A673 (cell line): Measurements from ENCODE around the gene CBX8. TPM values are rescaled to one million over a fixed set of nuclear protein-coding genes. Genes with fewer than 3 reads are reported as not detected.
A peak's percentile ranks its signal among the peaks of the same experiment; 100 is the strongest.

Experiments
- BruUV-seq: library from RNA; stranded (reverse); fragments of 400-500 nt; replicated peaks from 2 replicates; lab custom pipeline; 2021; lab: Mats Ljungman, UMichigan
- CTCF ChIA-PET: fragments of 300-600 bp; sonication (Branson Sonifier 250); formaldehyde crosslinking; loops from one replicate; lab custom pipeline; 2022; ENCODE audit warnings: antibody characterized with exemption; lab: Charles Lee
- POLR2A ChIA-PET: fragments of 300-600 bp; sonication (Branson Sonifier 250); formaldehyde crosslinking; loops from one replicate; lab custom pipeline; 2022; ENCODE audit warnings: antibody characterized with exemption; ENCODE audit not compliant: low non-redundant PET; lab: Charles Lee
- DNase-seq: peaks from one replicate; pipeline ENCODE4 v3.0.0-alpha.2; 2015; ENCODE audit warnings: low spot score
- H3K27ac ChIP-seq: fragments of 200-600 bp; sonication (generic); 2 replicates; pipeline ENCODE4 v1.5.1; 2016; ENCODE audit warnings: mixed run types, low read depth, mild to moderate bottlenecking, mixed read lengths, antibody characterized with exemption, low read length; ENCODE audit not compliant: poor library complexity, severe bottlenecking
- H3K27me3 ChIP-seq: fragments of 200-600 bp; sonication (generic); replicated peaks from 2 replicates; pipeline ENCODE4 v1.6.1; 2017; ENCODE audit warnings: mixed run types, low read depth, mild to moderate bottlenecking, mixed read lengths, antibody characterized with exemption, low read length; ENCODE audit not compliant: insufficient read depth, poor library complexity
- H3K36me3 ChIP-seq: fragments of 200-600 bp; sonication (generic); 2 replicates; pipeline ENCODE4 v1.6.1; 2016; ENCODE audit warnings: mixed run types, mild to moderate bottlenecking, mixed read lengths, antibody characterized with exemption, low read length; ENCODE audit not compliant: insufficient read depth, poor library complexity, severe bottlenecking
- H3K4me1 ChIP-seq: fragments of 200-600 bp; sonication (generic); 2 replicates; pipeline ENCODE4 v1.6.1; 2017; ENCODE audit warnings: mixed run types, mild to moderate bottlenecking, mixed read lengths, antibody characterized with exemption, low read length; ENCODE audit not compliant: insufficient read depth, poor library complexity, severe bottlenecking
- H3K4me3 ChIP-seq: fragments of 200-600 bp; sonication (generic); 2 replicates; pipeline ENCODE4 v1.5.1; 2016; ENCODE audit warnings: low read depth, mixed run types, mild to moderate bottlenecking, mixed read lengths, low read length; ENCODE audit not compliant: poor library complexity, severe bottlenecking
- H3K9me3 ChIP-seq: fragments of 200-600 bp; sonication (generic); 2 replicates; pipeline ENCODE4 v1.6.1; 2016; ENCODE audit warnings: mixed run types, low read depth, mild to moderate bottlenecking, mixed read lengths, antibody characterized with exemption, low read length; ENCODE audit not compliant: poor library complexity, severe bottlenecking
- EZH2 ChIP-seq: fragments of 200-600 bp; sonication (generic); IDR thresholded peaks from 2 replicates; pipeline ENCODE4 v1.6.1; 2017; ENCODE audit warnings: borderline replicate concordance, low read depth, mild to moderate bottlenecking, mixed read lengths, antibody characterized with exemption, low read length; ENCODE audit not compliant: poor library complexity, severe bottlenecking
- intact Hi-C: fragments of 100-400 bp; cut with micrococcal nuclease; formaldehyde crosslinking; loops from one replicate; pipeline ENCODE4 v1.10.0; 2022; ENCODE audit not compliant: unreplicated experiment
- total RNA-seq: library from RNA; stranded (reverse); gene quantifications from 2 replicates; pipeline ENCODE4 v1.2.3, GENCODE V29; 2021
- TF ChIP-seq, protein P1 (sequence below): fragments of 300-800, 200-600 bp; sonication (generic); conservative IDR thresholded peaks from 2 replicates; pipeline ENCODE4 v1.5.1; 2017; ENCODE audit warnings: low read depth, mild to moderate bottlenecking, antibody characterized with exemption, low read length, moderate library complexity, mixed read lengths

Gene CBX8
- total RNA-seq, 1 experiment from 2014 or later: 27.0 TPM

DNA sequence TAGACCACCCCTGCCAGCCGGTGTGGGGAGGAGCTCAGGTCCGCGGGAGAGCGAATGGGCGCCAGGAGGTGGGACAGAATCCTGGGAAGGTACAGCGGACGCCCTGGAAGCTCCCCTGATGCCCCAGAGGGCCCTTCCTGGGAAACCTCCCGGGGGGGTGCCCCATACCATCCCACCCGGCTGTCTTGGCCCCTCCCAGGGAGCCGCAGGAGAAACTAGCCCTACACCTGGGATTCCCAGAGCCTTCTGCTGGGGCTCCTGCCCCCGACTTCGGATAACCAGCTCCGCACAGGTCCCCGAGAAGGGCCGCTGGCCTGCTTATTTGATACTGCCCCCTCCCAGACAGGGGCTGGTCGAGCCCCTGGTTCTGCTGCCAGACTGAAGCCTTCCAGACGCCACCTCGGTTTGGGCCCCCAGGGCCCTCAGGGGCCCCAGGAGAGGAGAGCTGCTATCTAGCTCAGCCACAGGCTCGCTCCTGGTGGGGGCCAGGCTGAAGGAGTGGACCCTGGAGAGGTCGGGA, 45.3 kb upstream of the CBX8 start:
- BruUV-seq: no TSS peak
- Histone ChIP-seq H3K4me3 (peak overlapping the region; percentile 55), H3K27me3 (peaks cover 42% of the 10 kb centered on the region), H3K27ac (no peak overlapping the region), H3K4me1 (peaks cover 58% of the 10 kb centered on the region), H3K9me3 (no peaks in the 10 kb centered on the region), H3K36me3 (no peaks in the 10 kb centered on the region)
- CTCF ChIA-PET: interaction anchor here (0.6 to 1.2 kb wide), 2 partner anchors 128 to 179 kb away, joined by 3 read pairs; no protein-coding TSS in a partner anchor
- no peak for DNase-seq
- intact Hi-C loops: loop anchor here (5.0 kb wide), 1 partner anchor 130 kb away; no protein-coding TSS in a partner anchor
- POLR2A ChIA-PET: no interaction called here
- TF ChIP-seq, protein P1, sequence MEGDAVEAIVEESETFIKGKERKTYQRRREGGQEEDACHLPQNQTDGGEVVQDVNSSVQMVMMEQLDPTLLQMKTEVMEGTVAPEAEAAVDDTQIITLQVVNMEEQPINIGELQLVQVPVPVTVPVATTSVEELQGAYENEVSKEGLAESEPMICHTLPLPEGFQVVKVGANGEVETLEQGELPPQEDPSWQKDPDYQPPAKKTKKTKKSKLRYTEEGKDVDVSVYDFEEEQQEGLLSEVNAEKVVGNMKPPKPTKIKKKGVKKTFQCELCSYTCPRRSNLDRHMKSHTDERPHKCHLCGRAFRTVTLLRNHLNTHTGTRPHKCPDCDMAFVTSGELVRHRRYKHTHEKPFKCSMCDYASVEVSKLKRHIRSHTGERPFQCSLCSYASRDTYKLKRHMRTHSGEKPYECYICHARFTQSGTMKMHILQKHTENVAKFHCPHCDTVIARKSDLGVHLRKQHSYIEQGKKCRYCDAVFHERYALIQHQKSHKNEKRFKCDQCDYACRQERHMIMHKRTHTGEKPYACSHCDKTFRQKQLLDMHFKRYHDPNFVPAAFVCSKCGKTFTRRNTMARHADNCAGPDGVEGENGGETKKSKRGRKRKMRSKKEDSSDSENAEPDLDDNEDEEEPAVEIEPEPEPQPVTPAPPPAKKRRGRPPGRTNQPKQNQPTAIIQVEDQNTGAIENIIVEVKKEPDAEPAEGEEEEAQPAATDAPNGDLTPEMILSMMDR: no peak
- peak; percentile 8 for TF ChIP-seq EZH2

GRCh38 chr17:79841369-79842135, 44.7 kb upstream of the CBX8 start:
- ChIA-PET POLR2A (interaction anchor here (0.5 kb wide), 1 partner anchor 44 kb away, joined by 3 read pairs; no protein-coding TSS in a partner anchor), CTCF (interaction anchor here (0.8 kb wide), 1 partner anchor 45 kb away, joined by 11 read pairs; the partner anchor contains the start of gene CBX8)
- H3K27me3 ChIP-seq: peaks cover 42% of the 10 kb centered on the region
- TF ChIP-seq, protein P1: no peak
- peak; percentile 82 for TF ChIP-seq EZH2
- no peaks in the 10 kb centered on the region for H3K9me3 ChIP-seq
- no TSS peak for BruUV-seq
- intact Hi-C loops: loop anchor here (5.0 kb wide), 1 partner anchor 131 kb away; no protein-coding TSS in a partner anchor
- no peak overlapping the region for H3K27ac ChIP-seq
- peaks cover 64% of the 10 kb centered on the region for H3K4me1 ChIP-seq
- no peak for DNase-seq
- H3K4me3 ChIP-seq: no peak overlapping the region
- no peaks in the 10 kb centered on the region for H3K36me3 ChIP-seq

- ChIA-PET CTCF (interaction anchor here (0.8 kb wide), 1 partner anchor 44 kb away, joined by 11 read pairs; the partner anchor contains the start of gene CBX8), POLR2A (interaction anchor here (0.5 kb wide), 1 partner anchor 44 kb away, joined by 3 read pairs; no protein-coding TSS in a partner anchor)
- Histone ChIP-seq H3K4me1 (peaks cover 70% of the 10 kb centered on the region), H3K27ac (no peak overlapping the region), H3K9me3 (no peaks in the 10 kb centered on the region), H3K4me3 (no peak overlapping the region), H3K27me3 (peaks cover 42% of the 10 kb centered on the region), H3K36me3 (no peaks in the 10 kb centered on the region)
- TF ChIP-seq EZH2: no peak
- TF ChIP-seq, protein P1: no peak
- DNase-seq: no peak
- intact Hi-C loops: loop anchor here (5.0 kb wide), 1 partner anchor 131 kb away; no protein-coding TSS in a partner anchor
- BruUV-seq: no TSS peak
Measured at GRCh38 chr17:79840989-79841286, 44.1 kb upstream of the CBX8 start.
